Measurements from ENCODE around the gene EDIL3. TPM values are rescaled to one million over a fixed set of nuclear protein-coding genes. Genes with fewer than 3 reads are reported as not detected.
"Not testable (repeated sequence)": the region's sequence is repeated elsewhere in the genome, so short reads cannot be mapped to it uniquely, and the experiment has no call there.

EDIL3 gene
- total RNA-seq, 1 donor from 2014 or later: not detected

DNA sequence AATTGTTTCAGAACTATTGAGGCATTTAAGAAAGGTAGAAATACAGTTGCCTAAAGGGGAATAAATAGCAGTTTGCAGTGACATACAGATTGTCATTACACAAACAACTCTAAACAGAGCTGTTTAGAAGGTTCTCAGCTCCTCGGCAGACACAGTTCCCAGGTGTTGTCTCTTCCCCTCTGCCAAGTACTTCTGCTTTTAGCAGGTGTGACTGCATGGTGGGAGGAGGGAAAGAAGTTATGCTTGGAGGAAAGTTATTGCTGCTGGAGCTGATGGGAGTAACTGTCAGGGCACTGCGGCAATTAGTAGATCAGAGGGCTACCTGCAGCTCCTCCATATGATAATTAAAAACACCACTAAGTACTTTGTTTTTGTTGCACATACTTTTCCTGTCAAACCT is 14.5 kb downstream of the EDIL3 start:
- intact Hi-C loops (cut with micrococcal nuclease): no loop called here
- no peaks in the 10 kb centered on the region for H3K27me3 Mint-ChIP-seq (ENCODE audit: insufficient read depth)
- no peak overlapping the region for H3K4me3 Mint-ChIP-seq
- H3K36me3 Mint-ChIP-seq (ENCODE audit: low read depth): no peaks in the 10 kb centered on the region
- no peaks in the 10 kb centered on the region for H3K9me3 Mint-ChIP-seq
- no peak for DNase-seq (ENCODE audit: low spot score)
- H3K27ac Mint-ChIP-seq: no peak overlapping the region
- no peaks in the 10 kb centered on the region for H3K4me1 Mint-ChIP-seq (ENCODE audit: low read depth)

DNA sequence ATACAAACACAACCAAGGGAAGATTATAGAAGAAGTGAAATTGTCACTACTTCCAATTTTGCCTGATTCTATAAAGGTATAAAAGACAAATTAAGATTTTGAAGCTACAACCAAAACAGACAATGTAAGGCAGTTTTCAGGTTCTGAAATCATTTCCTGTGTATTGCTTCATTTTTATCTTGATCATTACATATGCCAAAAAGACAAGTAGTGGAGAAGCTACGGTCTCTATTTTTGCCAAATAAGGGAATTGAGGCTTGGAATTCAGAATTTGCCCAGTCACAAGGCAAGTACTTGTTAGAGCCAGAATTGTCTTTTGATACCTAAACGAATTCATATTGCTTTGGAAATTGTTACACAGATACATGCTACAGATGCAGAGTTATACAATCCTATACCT is 20.6 kb downstream of the EDIL3 start:
- H3K4me3 Mint-ChIP-seq: no peak overlapping the region
- no peak overlapping the region for H3K27ac Mint-ChIP-seq
- H3K9me3 Mint-ChIP-seq: no peaks in the 10 kb centered on the region
- no peak for DNase-seq (ENCODE audit: low spot score)
- H3K36me3 Mint-ChIP-seq (ENCODE audit: low read depth): no peaks in the 10 kb centered on the region
- intact Hi-C loops (cut with micrococcal nuclease): no loop called here
- no peaks in the 10 kb centered on the region for H3K4me1 Mint-ChIP-seq (ENCODE audit: low read depth)
- H3K27me3 Mint-ChIP-seq (ENCODE audit: insufficient read depth): no peaks in the 10 kb centered on the region

DNA sequence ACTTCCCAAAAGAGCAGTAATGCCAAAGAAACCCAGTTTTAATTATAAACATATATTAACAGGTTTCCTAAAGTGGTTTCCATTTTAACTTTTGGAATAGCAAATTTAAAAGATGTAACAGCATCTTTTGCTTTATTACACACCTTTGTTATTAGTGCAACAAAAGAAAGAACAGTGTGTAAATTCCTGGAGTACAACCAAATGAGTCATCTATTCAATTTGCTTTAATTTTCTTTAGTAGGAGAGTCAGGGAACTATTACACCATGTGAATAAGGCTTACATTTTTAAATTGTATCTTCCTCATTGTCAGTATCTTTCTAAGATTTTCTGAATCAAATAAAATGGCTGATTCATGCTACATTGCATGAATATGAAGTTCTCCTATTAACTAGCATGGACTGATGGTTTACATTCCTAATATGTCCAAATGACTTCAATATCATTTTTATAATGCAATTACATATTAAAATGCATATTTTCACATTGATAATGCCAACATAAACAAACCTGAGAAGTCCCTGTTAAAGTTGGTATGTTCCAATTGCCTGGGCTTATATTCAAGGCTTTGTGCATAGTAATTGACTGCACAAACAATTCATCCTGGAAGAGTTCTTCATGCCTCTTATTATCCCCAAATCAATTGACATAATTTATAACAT is 22.5 kb downstream of the EDIL3 start:
- no peaks in the 10 kb centered on the region for H3K4me1 Mint-ChIP-seq (ENCODE audit: low read depth)
- H3K36me3 Mint-ChIP-seq (ENCODE audit: low read depth): no peaks in the 10 kb centered on the region
- H3K9me3 Mint-ChIP-seq: no peaks in the 10 kb centered on the region
- intact Hi-C loops (cut with micrococcal nuclease): no loop called here
- H3K4me3 Mint-ChIP-seq: no peak overlapping the region
- no peak overlapping the region for H3K27ac Mint-ChIP-seq
- no peak for DNase-seq (ENCODE audit: low spot score)
- H3K27me3 Mint-ChIP-seq (ENCODE audit: insufficient read depth): no peaks in the 10 kb centered on the region

DNA sequence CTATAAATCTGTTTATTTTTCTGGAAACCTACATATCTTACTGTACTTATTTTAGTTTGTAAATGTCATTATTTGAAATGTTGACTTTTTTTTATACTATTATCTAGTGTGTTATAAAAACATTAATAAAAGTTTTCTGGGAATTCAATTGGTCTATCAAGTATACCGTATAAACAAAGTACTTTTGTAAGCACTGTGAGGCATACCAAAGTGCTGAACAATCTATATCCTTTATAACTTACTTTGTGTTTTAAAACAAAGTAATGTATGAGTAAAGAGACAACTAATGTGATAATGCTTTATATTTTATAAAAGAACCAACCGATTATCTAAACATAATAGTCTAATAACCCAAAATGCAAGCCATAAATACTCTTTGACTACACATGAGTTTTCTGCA is 23.1 kb downstream of the EDIL3 start:
- no peak for DNase-seq (ENCODE audit: low spot score)

DNA sequence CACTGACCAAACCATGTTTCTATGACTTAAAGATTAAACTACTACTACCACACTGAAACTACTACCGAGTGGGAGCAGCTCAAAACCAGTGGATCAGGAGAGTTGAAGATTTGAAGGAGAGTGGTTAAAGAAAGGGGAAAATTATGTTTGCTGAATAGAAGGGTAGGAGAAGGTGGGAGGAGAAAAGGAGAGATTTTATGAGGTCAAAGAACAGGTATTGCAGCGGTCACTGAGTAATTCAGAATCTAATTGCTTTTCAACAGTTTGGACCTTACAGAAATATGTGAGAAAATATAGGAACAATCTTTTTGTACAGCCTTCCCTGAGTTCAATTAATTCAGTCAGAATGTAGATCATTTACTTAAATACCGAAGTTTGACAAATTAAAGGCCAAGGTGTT is 24.6 kb downstream of the EDIL3 start:
- intact Hi-C loops (cut with micrococcal nuclease): no loop called here
- no peaks in the 10 kb centered on the region for H3K36me3 Mint-ChIP-seq (ENCODE audit: low read depth)
- H3K27me3 Mint-ChIP-seq (ENCODE audit: insufficient read depth): no peaks in the 10 kb centered on the region
- H3K4me1 Mint-ChIP-seq (ENCODE audit: low read depth): no peaks in the 10 kb centered on the region
- H3K4me3 Mint-ChIP-seq: no peak overlapping the region
- no peak for DNase-seq (ENCODE audit: low spot score)
- no peaks in the 10 kb centered on the region for H3K9me3 Mint-ChIP-seq
- H3K27ac Mint-ChIP-seq: no peak overlapping the region

More for the DNA sequence above, 23.1 kb downstream of the EDIL3 start:
- Mint-ChIP-seq H3K27ac (no peak overlapping the region), H3K27me3 (ENCODE audit: insufficient read depth) (no peaks in the 10 kb centered on the region), H3K36me3 (ENCODE audit: low read depth) (no peaks in the 10 kb centered on the region), H3K9me3 (no peaks in the 10 kb centered on the region), H3K4me3 (no peak overlapping the region), H3K4me1 (ENCODE audit: low read depth) (no peaks in the 10 kb centered on the region)
- intact Hi-C loops (cut with micrococcal nuclease): no loop called here

DNA sequence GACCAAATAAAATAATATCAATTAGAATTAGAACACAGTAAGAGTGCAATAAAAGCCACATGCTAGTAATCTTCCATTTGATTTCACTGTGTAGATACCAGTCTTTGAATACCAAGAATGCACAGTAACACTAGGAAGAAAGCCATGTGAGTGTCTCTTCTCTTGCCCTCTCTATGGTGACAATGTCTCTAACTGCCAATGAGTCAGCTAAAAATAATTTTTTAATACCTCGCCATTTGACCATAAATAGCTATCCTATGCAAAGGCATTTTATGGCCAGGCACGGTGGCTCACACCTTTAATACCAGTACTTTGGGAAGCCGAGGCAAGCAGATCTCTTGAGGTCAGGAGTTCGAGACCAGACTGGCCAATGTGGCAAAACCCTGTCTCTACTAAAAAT is 30.6 kb downstream of the EDIL3 start:
- H3K27me3 Mint-ChIP-seq (ENCODE audit: insufficient read depth): no peaks in the 10 kb centered on the region
- intact Hi-C loops (cut with micrococcal nuclease): no loop called here
- no peak overlapping the region for H3K27ac Mint-ChIP-seq
- H3K36me3 Mint-ChIP-seq (ENCODE audit: low read depth): no peaks in the 10 kb centered on the region
- no peak for DNase-seq (ENCODE audit: low spot score)
- H3K4me3 Mint-ChIP-seq: no peak overlapping the region
- H3K4me1 Mint-ChIP-seq (ENCODE audit: low read depth): no peaks in the 10 kb centered on the region
- no peaks in the 10 kb centered on the region for H3K9me3 Mint-ChIP-seq

DNA sequence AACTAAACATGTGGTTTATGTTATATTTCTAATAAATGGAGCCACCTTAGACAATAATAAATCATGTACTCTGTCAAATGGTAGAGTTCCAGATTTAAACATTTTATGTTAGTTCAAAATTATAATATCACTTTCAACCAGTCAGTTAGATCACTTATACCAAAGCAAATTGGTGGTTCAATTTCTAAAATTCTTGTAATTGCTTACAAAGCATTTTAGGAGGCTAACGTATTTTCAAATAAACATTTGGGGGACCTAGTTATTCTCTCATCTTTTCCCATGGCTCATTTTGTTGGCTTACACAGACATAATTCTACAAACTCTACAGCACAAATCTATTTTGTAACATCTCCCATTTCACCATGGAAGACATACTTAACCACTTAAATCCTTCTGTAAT is 39.9 kb downstream of the EDIL3 start:
- intact Hi-C loops (cut with micrococcal nuclease): no loop called here
- Mint-ChIP-seq H3K4me3 (no peak overlapping the region), H3K27ac (no peak overlapping the region), H3K27me3 (ENCODE audit: insufficient read depth) (no peaks in the 10 kb centered on the region), H3K36me3 (ENCODE audit: low read depth) (no peaks in the 10 kb centered on the region), H3K4me1 (ENCODE audit: low read depth) (no peaks in the 10 kb centered on the region), H3K9me3 (no peaks in the 10 kb centered on the region)
- DNase-seq (ENCODE audit: low spot score): no peak

DNA sequence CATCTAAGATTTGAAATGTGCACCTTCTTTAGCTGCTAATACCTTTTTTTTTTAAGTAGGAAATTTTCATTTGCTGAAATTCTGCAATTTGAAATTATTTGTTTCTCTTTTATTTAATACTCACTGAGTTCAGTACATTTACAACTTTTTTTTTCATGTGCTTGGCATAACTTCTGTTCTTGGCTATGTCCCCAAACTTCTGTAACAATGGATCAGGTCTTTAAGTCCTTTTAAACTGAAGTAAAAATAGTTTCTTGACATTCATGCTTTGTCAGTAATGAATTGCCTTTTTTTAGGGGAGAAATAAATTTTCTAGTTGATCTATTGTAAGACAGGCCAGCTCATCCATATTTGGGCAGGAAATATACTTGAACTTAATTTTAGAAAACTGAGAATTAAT is 41.5 kb downstream of the EDIL3 start:
- Mint-ChIP-seq H3K4me3 (no peak overlapping the region), H3K27me3 (ENCODE audit: insufficient read depth) (no peaks in the 10 kb centered on the region), H3K36me3 (ENCODE audit: low read depth) (no peaks in the 10 kb centered on the region), H3K4me1 (ENCODE audit: low read depth) (no peaks in the 10 kb centered on the region), H3K9me3 (no peaks in the 10 kb centered on the region), H3K27ac (no peak overlapping the region)
- DNase-seq (ENCODE audit: low spot score): no peak
- intact Hi-C loops (cut with micrococcal nuclease): no loop called here

DNA sequence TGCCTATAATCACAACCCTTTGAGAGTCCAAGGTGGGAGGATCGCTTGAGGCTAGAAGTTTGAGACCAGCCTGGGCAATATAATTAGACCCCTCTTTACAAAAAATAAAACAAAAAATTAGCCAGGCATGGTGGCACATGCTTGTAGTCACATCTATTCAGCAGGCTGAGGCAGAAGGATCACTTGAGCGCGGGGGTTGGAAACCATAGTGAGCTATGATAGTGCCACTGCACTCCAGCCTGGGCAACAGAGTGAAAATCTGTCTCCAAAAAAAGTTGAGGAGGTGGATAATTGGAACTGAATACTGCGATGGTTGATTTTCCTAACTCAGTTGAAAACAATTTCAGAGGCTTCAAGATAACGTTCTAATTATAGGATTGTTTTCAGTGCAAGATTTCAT is 52.6 kb downstream of the EDIL3 start:
- intact Hi-C loops (cut with micrococcal nuclease): no loop called here
- H3K4me1 Mint-ChIP-seq (ENCODE audit: low read depth): no peaks in the 10 kb centered on the region
- H3K4me3 Mint-ChIP-seq: no peak overlapping the region
- no peaks in the 10 kb centered on the region for H3K36me3 Mint-ChIP-seq (ENCODE audit: low read depth)
- DNase-seq (ENCODE audit: low spot score): no peak
- H3K27ac Mint-ChIP-seq: no peak overlapping the region
- no peaks in the 10 kb centered on the region for H3K27me3 Mint-ChIP-seq (ENCODE audit: insufficient read depth)
- H3K9me3 Mint-ChIP-seq: no peaks in the 10 kb centered on the region

DNA sequence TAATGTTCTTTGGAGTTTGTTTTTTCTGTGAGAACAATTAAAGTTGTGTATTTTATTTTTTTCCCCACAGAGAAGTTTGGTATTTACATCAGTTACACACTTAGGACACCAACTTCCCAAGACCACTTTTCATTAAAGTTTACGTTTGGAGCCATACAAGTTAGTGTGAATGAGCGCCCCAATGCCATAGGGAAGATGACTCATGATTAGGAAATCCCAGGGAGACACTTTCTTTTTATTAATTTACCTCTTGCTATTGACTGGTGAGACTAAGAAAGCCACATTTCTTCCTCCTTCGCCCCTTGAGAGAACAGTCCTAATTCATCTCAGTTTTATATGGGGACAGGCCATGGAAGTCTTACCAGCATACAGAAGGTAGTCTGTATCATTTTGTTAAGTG is 57.1 kb downstream of the EDIL3 start:
- intact Hi-C loops (cut with micrococcal nuclease): no loop called here
- DNase-seq (ENCODE audit: low spot score): no peak
- Mint-ChIP-seq H3K4me3 (no peak overlapping the region), H3K9me3 (peaks cover 2% of the 10 kb centered on the region), H3K4me1 (ENCODE audit: low read depth) (no peaks in the 10 kb centered on the region), H3K36me3 (ENCODE audit: low read depth) (no peaks in the 10 kb centered on the region), H3K27me3 (ENCODE audit: insufficient read depth) (no peaks in the 10 kb centered on the region), H3K27ac (no peak overlapping the region)

DNA sequence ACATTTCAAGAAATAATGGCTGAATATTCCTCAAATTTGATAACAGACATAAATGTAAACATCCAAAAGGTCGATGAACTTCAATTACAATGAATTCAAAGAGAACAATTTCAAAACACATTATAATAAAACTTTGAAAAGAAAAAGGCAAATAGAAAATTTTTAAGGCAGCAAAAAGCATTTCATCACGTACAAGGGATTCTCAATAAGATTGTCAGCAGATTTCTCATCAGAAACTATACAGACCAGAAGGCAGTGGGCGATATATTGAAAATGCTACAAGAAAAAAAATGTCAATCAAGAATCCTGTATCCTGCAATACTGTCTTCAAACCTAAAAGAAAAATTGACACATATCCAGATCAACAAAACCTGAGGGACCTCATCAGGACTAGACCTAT is 62.0 kb downstream of the EDIL3 start:
- no peak for DNase-seq (ENCODE audit: low spot score)
- no peak overlapping the region for H3K4me3 Mint-ChIP-seq
- intact Hi-C loops (cut with micrococcal nuclease): no loop called here
- H3K27me3 Mint-ChIP-seq (ENCODE audit: insufficient read depth): no peaks in the 10 kb centered on the region
- H3K9me3 Mint-ChIP-seq: peaks cover 13% of the 10 kb centered on the region
- no peaks in the 10 kb centered on the region for H3K4me1 Mint-ChIP-seq (ENCODE audit: low read depth)
- H3K36me3 Mint-ChIP-seq (ENCODE audit: low read depth): no peaks in the 10 kb centered on the region
- H3K27ac Mint-ChIP-seq: no peak overlapping the region

DNA sequence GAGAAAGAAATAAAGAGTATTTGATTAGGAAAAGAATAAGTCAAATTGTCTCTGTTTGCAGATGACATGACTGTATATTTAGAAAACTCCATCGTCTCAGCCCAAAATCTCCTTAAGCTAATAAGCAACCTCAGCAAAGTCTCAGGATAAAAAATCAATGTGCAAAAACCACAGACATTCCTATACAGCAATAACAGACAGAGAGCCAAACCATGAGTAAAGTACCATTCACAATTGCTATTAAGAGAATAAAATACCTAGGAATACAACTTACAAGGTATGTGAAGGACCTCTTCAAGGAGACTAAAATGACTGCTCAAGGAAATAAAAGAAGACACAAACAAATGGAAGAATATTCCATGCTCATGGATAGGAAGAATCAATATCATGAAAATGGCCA is 66.9 kb downstream of the EDIL3 start:
- H3K27ac Mint-ChIP-seq; DNase-seq (ENCODE audit: low spot score); H3K27me3 Mint-ChIP-seq (ENCODE audit: insufficient read depth); H3K4me3 Mint-ChIP-seq; H3K4me1 Mint-ChIP-seq (ENCODE audit: low read depth); intact Hi-C loops (cut with micrococcal nuclease); H3K36me3 Mint-ChIP-seq (ENCODE audit: low read depth): not testable (repeated sequence)
- H3K9me3 Mint-ChIP-seq: peaks cover 13% of the 10 kb centered on the region

DNA sequence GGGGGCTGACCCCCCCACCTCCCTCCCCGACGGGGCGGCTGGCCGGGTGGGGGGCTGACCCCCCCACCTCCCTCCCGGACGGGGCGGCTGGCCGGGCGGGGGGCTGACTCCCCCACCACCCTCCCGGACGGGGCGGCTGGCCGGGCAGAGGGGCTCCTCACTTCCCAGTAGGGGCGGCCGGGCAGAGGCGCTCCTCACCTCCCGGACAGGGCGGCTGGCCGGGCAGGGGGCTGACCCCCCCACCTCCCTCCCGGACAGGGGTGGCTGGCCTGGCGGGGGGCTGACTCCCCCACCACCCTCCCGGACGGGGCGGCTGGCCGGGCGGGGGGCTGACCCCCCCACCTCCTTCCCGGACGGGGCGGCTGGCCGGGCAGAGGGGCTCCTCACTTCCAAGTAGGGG is 72.4 kb downstream of the EDIL3 start:
- intact Hi-C loops (cut with micrococcal nuclease); DNase-seq (ENCODE audit: low spot score): not testable (repeated sequence)

DNA sequence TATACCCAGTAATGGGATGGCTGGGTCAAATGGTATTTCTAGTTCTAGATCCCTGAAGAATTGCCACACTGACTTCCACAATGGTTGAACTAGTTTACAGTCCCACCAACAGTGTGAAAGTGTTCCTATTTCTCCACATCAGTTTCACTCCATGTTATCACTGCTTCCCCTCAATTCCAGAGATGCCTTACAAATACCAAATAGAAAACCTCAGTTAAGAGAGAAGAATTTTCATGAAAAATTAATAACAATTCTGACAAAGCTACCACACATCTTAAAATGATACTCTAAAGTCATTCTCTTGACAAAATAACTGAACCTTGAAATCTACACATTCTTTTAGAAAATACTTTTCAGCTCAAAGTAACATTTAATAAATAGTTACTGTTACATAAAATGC is 74.8 kb downstream of the EDIL3 start:
- H3K9me3 Mint-ChIP-seq; DNase-seq (ENCODE audit: low spot score); H3K27me3 Mint-ChIP-seq (ENCODE audit: insufficient read depth); H3K4me1 Mint-ChIP-seq (ENCODE audit: low read depth); H3K27ac Mint-ChIP-seq; H3K36me3 Mint-ChIP-seq (ENCODE audit: low read depth); intact Hi-C loops (cut with micrococcal nuclease); H3K4me3 Mint-ChIP-seq: not testable (repeated sequence)

More for the DNA sequence above, 72.4 kb downstream of the EDIL3 start:
- not testable (repeated sequence) for H3K4me3 Mint-ChIP-seq; H3K27me3 Mint-ChIP-seq (ENCODE audit: insufficient read depth); H3K36me3 Mint-ChIP-seq (ENCODE audit: low read depth); H3K9me3 Mint-ChIP-seq; H3K4me1 Mint-ChIP-seq (ENCODE audit: low read depth); H3K27ac Mint-ChIP-seq

All from activated T-helper 1 cell treated with anti-CD3 and anti-CD28 coated beads, Interleukin-12 subunit alpha, Interleukin-12 subunit beta, Interleukin-2, Interleukin-4 antibody, amounts not matched to agents 30 ng/mL and 10 ng/mL and 1 ng/mL, durations not matched to agents 14 hours and 24 hours and 36 hours (primary cell).